HFFc6 (cell line): Measurements from ENCODE around the gene PRCD. TPM values are rescaled to one million over a fixed set of nuclear protein-coding genes. Genes with fewer than 3 reads are reported as not detected.

Experiments used
- DNase-seq: peaks from one replicate; pipeline ENCODE4 v3.0.0-alpha.2; 2018
- H3K27ac Mint-ChIP-seq: 2 replicates; pipeline ENCODE4 v1.8.0; 2020; ENCODE audit warnings: mild to moderate bottlenecking, mixed read lengths
- H3K27me3 Mint-ChIP-seq: 2 replicates; pipeline ENCODE4 v1.8.0; 2021; ENCODE audit warnings: mild to moderate bottlenecking, moderate library complexity, mixed read lengths; ENCODE audit not compliant: insufficient read depth
- H3K36me3 Mint-ChIP-seq: 2 replicates; pipeline ENCODE4 v1.8.0; 2021; ENCODE audit warnings: low read depth, mixed read lengths
- H3K4me1 Mint-ChIP-seq: 2 replicates; pipeline ENCODE4 v1.8.0; 2020; ENCODE audit warnings: low read depth, mixed read lengths
- H3K4me3 Mint-ChIP-seq: 2 replicates; pipeline ENCODE4 v1.8.0; 2020; ENCODE audit warnings: mild to moderate bottlenecking, moderate library complexity, mixed read lengths
- H3K9me3 Mint-ChIP-seq: 2 replicates; pipeline ENCODE4 v1.8.0; 2020; ENCODE audit warnings: mild to moderate bottlenecking, mixed read lengths
- total RNA-seq, 6 experiments: library from RNA; stranded (reverse); fragmentation: NEBNext Ultra II Directional; extraction: Animal tissue kit (Norgen Biotek cat#: 25700); gene quantifications; 2 replicates in 1 of 6; 3 replicates in 5 of 6; pipeline ENCODE4 v1.2.3, GENCODE V29; 2021
- TF ChIP-seq, protein P1 (sequence below): fragments of 200-600 bp; sonication (generic); IDR thresholded peaks from 2 replicates; pipeline ENCODE4 v1.5.0; 2021; ENCODE audit warnings: antibody characterized with exemption, mild to moderate bottlenecking

Gene PRCD
- total RNA-seq, 6 experiments from 2014 or later, result not detected

GRCh38 chr17:76548378-76549214 lies 8.8 kb downstream of the PRCD start:
- Mint-ChIP-seq H3K36me3 (no peaks in the 10 kb centered on the region), H3K4me3 (no peak overlapping the region), H3K27ac (no peak overlapping the region), H3K27me3 (peaks cover 7% of the 10 kb centered on the region), H3K9me3 (no peaks in the 10 kb centered on the region), H3K4me1 (peaks cover 14% of the 10 kb centered on the region)
- no peak for DNase-seq
- TF ChIP-seq, protein P1, sequence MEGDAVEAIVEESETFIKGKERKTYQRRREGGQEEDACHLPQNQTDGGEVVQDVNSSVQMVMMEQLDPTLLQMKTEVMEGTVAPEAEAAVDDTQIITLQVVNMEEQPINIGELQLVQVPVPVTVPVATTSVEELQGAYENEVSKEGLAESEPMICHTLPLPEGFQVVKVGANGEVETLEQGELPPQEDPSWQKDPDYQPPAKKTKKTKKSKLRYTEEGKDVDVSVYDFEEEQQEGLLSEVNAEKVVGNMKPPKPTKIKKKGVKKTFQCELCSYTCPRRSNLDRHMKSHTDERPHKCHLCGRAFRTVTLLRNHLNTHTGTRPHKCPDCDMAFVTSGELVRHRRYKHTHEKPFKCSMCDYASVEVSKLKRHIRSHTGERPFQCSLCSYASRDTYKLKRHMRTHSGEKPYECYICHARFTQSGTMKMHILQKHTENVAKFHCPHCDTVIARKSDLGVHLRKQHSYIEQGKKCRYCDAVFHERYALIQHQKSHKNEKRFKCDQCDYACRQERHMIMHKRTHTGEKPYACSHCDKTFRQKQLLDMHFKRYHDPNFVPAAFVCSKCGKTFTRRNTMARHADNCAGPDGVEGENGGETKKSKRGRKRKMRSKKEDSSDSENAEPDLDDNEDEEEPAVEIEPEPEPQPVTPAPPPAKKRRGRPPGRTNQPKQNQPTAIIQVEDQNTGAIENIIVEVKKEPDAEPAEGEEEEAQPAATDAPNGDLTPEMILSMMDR, result no peak

GRCh38 chr17:76549215-76549518 lies 9.3 kb downstream of the PRCD start:
- Mint-ChIP-seq H3K36me3 (no peaks in the 10 kb centered on the region), H3K27me3 (peaks cover 2% of the 10 kb centered on the region; the same call in 1 of the 2 replicates), H3K4me3 (no peak overlapping the region), H3K4me1 (peaks cover 14% of the 10 kb centered on the region), H3K9me3 (no peaks in the 10 kb centered on the region), H3K27ac (no peak overlapping the region)
- TF ChIP-seq, protein P1, result no peak
- no peak for DNase-seq

GRCh38 chr17:76549539-76549938 lies 9.7 kb downstream of the PRCD start:
- Mint-ChIP-seq H3K27ac (no peak overlapping the region), H3K4me3 (no peak overlapping the region), H3K9me3 (no peaks in the 10 kb centered on the region), H3K4me1 (peaks cover 12% of the 10 kb centered on the region), H3K36me3 (no peaks in the 10 kb centered on the region), H3K27me3 (peaks cover 2% of the 10 kb centered on the region; the same call in 1 of the 2 replicates)
- TF ChIP-seq, protein P1, result no peak
- no peak for DNase-seq

DNA sequence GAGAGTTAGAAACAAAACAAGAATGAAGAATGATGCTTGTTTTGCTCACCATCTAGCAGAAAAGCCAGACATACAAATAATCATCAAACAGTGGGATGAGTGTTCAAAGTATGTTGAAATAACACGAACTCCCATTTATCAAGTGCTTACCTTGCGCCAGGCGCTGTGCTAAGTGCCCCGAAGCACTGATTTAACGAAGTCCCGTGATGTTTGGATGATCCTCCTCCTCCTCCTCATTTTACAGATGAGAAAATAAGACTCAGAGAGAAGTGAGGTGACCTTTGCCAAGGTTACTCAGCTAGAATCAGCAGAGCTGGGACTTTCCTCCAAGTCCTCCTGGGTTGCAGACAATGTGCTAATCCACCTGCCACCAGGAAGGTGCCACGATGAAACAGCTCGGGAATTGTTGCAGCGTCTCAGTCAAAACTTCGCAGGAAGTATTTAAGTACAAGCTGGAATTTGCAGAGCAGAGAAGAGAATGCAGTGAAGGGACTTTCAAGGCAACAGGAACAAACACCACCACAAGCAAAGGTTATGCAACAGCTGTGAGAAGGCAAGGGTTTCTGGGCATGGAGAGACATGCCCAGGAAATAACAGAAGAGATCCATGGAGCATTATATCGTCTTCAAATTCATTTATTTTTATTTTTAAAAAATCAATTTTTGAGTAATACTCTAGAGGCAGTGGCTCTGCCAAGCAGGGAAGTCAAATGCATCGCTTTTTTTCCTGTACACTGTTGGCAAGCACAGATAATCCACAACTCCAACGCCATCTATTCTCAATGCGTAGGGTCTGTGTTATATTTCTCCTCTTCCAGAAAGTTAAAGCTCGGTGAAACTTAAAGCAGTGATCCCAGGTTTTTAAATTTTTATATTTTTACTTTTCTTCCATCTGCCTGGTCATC lies 11.1 kb downstream of the PRCD start:
- Mint-ChIP-seq H3K36me3 (no peaks in the 10 kb centered on the region), H3K9me3 (no peaks in the 10 kb centered on the region), H3K27me3 (peaks cover 2% of the 10 kb centered on the region; the same call in 1 of the 2 replicates), H3K27ac (no peak overlapping the region; the same call in 1 of the 2 replicates), H3K4me1 (peaks cover 8% of the 10 kb centered on the region), H3K4me3 (no peak overlapping the region)
- TF ChIP-seq, protein P1, result no peak
- no peak for DNase-seq

GRCh38 chr17:76551685-76552084 lies 11.8 kb downstream of the PRCD start:
- no peaks in the 10 kb centered on the region for H3K9me3 Mint-ChIP-seq
- DNase-seq, result no peak
- no peak overlapping the region for H3K27ac Mint-ChIP-seq
- H3K27me3 Mint-ChIP-seq, result 0 out of 2 replicates have a peak, but pooled peaks cover 2% of the 10 kb centered on the region
- TF ChIP-seq, protein P1, result no peak
- H3K4me1 Mint-ChIP-seq, result peaks cover 14% of the 10 kb centered on the region
- H3K4me3 Mint-ChIP-seq, result no peak overlapping the region
- no peaks in the 10 kb centered on the region for H3K36me3 Mint-ChIP-seq
